ENCODE results near the gene NPM1.

DNA sequence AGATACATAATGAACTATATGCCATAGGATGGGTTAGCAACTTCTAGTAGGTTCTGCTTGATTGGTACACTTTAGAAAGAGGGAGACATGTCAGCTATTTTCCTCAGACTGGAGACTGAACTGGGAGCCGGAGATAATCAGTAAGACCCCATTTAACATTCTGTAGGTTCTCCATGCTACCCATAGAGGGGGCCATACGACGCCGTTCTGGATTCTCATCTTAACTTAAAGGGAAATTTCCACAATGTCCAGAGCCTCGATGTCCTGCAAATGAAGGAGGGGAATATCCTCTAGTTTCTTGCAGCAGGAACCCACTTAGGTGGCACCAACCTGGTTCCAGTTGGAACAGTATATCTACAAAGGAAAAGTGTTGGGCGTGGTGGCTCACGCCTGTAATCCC lies 22.3 kb upstream of the NPM1 start:
- TF ChIP-seq, protein P1, sequence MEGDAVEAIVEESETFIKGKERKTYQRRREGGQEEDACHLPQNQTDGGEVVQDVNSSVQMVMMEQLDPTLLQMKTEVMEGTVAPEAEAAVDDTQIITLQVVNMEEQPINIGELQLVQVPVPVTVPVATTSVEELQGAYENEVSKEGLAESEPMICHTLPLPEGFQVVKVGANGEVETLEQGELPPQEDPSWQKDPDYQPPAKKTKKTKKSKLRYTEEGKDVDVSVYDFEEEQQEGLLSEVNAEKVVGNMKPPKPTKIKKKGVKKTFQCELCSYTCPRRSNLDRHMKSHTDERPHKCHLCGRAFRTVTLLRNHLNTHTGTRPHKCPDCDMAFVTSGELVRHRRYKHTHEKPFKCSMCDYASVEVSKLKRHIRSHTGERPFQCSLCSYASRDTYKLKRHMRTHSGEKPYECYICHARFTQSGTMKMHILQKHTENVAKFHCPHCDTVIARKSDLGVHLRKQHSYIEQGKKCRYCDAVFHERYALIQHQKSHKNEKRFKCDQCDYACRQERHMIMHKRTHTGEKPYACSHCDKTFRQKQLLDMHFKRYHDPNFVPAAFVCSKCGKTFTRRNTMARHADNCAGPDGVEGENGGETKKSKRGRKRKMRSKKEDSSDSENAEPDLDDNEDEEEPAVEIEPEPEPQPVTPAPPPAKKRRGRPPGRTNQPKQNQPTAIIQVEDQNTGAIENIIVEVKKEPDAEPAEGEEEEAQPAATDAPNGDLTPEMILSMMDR (IDR thresholded peaks at IDR 0.05) = no peak
- TF ChIP-seq EZH2 (IDR thresholded peaks at IDR 0.05; ENCODE audit: borderline replicate concordance, insufficient read depth, low read depth, low read length, poor library complexity, severe bottlenecking) = no peak

Data from B cell (primary cell).